NCI-H1930 (cell line): ENCODE measurements around the gene CADM2.

Experiments used
- DNase-seq, 2 experiments: peaks; one replicate each; lab custom pipeline; 2025; lab: John Stamatoyannopoulos, UW

CADM2 gene

DNA sequence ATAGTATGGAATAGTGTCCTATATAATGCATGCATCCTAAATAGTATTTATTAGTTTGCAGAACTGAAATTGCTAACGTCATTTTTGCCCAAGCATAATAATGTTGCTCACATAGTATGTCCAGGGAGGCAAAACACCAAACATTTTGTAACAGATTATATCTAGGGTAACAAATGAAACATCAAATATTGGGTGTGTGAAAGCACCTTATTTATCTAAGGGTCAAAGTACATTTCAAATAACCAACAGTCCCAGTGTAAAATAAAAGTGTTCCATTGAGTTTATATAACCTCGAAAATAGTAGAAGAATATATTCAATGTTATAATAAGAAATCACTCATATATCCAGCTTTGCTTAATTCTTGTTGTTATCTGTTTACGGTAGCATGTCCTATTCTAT lies 363.1 kb downstream of the CADM2 start:
- no peak for DNase-seq

DNA sequence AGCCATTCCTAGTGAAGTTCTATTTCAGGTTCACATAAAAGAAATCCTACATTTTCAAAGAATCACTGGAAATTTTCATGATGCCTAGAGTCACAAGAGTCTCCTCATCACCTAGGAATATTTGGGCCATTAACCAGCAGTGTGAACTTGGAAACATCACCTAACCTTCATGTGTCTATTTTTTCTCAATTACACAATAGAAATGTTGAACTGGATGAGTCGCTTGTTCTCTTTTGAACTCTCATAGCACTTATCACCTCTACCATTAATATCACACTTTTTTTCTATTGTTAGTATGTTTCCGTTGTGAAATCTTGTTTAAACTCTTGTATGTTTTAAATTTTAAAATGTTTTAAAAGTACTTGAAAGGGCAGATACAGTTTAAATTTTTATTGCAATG lies 371.3 kb downstream of the CADM2 start:
- no peak for DNase-seq

DNA sequence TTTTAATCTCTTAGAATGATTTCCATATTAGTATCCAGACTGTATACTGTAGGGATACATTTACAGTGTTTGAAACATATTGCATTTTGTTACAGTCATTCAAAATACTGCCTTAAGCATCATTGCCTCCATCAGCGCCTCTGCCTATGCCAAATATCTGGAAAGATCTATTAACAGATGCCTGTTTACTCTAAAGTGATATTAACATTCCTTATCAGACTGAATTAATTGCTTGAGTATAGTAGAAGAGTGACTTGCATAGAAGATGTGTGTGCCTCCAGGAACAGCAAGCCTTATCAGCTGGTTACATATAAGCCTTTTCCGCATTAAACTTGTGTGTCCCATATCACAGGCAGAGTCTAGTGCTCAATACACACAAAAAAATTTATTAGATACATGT lies 379.1 kb downstream of the CADM2 start:
- no peak for DNase-seq

GRCh38 chr3:85342915-85343314 lies 384.1 kb downstream of the CADM2 start:
- DNase-seq: peak in 1 of 2 experiments; percentile 11

DNA sequence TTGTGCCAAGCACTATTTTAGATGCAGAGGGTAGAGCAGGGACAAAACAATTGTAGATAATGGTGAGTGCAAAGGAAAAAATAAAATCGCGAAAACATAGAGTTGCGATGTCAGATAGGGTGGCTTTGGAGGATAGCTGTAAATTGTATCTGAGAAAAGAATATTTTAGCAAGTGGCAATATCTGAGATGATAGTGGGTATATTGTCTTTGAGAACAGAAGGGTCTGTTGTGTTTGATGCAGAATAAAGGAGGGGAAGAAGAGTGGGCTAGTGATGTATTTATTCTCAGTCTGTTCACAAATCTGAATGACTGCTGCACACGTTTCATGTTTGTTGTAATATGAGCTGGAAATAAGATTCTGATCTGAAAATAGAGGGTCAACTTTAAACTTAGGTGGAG lies 396.8 kb downstream of the CADM2 start:
- DNase-seq: no peak

DNA sequence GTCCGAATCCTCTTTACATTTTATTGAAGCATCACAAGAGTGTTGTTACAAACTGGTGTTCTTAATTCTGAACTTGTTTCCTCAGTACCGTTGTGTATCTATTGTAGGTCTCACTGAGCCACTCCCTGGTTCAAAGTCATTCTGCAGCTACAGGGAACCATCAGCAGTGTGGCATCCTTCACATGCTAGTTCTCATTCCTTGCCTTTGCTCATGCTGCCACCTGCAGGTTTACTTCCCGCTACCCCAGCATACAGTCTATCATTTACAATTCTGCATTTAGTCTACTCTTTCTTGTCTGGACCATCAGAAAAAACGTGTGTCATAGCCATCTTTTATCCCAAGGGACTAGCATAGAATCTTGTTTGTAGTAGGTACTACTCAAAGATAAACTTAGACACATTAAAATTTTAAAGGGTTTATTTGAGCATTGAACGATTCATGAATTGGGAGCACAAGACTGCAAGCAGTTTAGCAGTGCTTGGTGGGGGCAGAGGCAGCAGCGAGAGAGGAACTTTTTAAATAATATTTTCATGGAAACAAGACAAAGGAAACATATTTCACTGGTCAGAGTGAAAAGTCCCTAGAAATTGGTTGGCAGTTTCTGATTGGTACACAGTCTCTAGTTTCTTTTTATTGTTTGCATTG lies 402.1 kb downstream of the CADM2 start:
- peak in 1 of 2 experiments; percentile 12 for DNase-seq

DNA sequence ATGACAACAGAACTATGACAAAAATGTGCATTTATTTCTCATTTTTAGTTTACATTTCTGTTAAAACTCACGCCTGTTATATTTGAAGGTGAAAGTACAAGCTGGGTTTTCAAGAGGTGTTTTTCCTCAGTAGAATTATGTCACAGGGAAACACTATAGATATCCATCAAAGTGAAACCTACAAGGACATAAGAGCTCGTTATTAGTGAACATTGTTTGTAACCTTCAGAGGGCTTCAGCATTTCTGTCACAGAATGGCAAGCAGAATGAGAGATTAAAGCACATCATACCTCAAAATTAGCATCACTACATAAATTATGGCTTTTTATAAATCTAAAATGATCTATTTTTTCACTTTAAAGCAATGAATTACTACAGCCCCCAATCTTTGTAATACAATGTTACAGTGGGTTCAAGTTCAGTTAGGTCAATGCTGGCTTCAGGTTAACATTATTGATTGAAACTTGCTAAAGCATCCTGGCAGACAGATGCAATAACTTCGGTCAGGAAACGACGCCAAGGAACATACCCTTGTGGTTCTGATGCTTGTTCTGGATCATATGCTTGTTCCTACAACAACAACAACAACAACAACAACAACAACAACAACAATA lies 405.6 kb downstream of the CADM2 start:
- DNase-seq: no peak

DNA sequence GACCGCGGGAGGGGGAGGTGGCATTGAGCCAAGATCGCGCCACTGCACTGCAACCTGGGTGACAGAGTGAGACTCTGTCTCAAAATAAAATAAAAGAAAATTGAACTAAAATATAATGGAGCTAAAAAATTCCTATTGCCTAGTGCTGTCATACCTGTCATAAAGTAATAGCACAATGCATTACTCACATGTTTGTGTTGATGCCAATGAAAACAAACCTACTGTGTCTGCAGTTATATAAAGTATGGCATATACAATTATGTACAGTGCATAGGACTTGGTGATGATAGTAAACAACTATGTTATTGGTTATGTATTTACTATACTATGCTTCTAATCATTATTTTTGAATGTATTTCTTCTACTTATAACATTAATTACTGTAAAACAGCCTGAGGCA lies 411.6 kb downstream of the CADM2 start:
- DNase-seq: no peak

DNA sequence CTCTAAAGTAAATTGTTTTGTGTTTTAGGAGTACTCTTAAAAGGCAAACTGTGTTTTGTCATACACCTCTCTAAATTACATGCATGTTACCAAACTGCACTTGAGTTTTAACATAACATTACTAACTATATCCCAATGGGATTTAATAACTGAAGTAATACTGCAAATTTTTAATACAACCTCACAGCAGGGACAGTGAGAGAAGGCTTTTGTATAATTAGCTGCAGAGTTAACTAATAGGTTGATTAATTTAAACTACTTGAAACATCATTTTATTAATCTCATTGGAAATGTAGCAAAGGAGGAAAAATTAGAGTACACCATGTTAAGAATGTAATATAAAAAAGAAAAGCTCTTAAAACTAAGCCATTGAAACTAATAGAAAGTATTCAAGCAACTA lies 417.3 kb downstream of the CADM2 start:
- no peak for DNase-seq

DNA sequence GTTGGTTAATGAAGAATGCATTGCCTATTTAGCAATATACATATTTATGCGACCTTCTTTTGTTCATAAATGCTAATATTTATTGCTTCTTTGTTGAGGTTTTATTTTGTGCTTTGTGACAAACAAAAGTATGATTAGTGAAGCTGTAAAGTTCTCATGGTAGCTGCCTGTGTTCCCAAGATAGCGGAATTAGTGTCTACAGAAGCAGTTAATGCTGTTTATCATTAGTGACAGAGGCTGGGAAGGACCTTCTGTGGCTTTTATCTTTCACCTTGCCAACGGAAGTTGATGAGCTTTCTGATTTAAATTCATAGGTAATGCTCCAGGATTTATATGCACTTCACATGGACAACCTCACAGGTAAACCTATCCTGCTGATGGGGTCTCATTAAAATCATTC lies 418.3 kb downstream of the CADM2 start:
- DNase-seq: no peak

DNA sequence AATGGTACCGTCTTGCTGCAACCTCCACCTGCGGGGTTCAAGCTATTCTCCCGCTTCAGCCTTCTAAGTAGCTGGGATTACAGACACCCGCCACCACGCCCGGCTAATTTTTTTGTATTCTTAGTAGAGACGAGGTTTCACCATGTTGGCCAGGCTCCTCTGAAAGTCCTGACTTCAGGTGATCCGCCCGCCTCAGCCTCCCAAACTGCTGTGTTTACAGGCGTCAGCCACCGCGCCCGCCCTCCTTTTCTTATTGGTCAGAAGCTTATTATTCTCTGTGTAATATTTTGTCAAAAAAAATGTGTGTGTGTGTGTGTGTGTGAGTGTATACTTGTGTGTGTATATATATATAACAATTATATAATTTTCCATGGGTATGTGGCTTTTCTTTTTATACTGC lies 425.6 kb downstream of the CADM2 start:
- DNase-seq: no peak

GRCh38 chr3:85387913-85388505 lies 429.2 kb downstream of the CADM2 start:
- no peak for DNase-seq

GRCh38 chr3:85394424-85394823 lies 435.6 kb downstream of the CADM2 start:
- no peak for DNase-seq

DNA sequence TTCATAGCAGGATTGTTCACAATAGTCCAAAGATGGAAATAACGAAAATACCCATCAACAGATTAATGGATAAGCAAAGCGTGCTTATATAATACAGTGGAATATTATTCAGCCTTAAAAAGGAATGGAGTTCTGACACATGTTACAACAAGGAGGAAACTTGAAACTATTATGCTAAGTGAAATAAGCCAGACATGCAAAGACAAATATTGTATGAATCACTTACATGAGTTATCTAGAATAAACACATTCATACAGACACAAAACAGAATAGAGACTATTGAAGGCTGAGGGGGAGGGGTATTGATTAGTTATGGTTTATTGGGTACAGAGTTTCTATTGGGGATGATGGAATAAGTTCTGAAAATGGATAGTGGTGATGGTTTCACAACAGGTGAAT lies 438.6 kb downstream of the CADM2 start:
- no peak for DNase-seq

GRCh38 chr3:85426121-85426520 lies 467.3 kb downstream of the CADM2 start:
- DNase-seq: no peak

DNA sequence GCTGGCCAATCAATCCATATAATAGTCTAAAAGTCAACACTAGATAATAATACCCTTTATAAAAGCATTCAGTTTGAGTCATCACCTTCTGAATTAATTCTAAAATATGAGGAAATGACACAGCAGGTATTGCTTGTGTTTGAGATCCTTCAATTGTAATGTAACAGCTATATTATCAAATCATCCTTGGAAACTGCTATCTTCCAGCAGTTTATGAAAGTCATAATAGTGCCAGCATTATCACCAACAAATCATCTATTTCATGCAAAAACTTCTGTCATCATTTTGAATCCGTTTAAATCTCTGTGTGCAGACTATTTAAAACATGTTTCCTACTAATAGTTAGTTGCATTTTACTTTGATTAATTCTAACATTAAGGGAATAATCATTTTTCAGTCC lies 468.7 kb downstream of the CADM2 start:
- peak in 1 of 2 experiments; percentile 16 for DNase-seq

DNA sequence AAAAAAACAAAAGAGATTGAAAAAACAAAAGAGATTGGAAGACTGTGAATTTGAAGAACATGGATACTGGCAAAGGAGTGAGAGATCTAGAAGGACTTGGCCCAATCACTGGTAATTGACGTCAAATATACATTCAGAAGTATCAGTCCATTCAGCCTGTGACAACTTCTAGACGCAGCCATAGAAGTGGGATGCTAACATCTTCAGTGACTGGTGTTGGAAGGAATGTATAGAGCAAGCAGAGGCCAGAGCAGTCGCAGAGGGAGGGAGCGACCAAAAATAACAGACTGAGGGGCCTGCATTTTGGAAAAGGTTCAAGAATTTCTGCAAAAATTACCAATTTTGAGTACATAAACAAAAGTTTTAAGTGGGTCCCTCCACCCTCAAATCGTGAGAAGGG lies 473.3 kb downstream of the CADM2 start:
- DNase-seq: no peak

DNA sequence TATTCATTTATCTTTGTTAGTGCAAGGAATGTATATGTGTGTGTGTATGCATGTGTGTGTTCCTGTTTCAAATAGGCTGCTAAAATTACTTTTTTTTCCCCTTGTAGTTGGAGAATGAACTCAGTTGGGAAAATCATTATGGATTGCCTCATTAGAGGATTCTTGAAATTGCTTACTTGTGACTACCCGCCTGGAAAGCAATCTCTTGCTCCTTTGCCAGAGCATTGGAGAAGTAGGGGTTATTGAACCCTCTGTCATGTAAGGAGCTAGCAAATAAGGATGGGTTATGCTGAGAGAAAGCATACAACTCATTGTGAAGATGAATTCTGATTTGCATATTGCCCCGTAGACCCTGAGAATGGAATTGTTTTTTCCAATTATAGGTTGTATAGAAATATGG lies 474.5 kb downstream of the CADM2 start:
- DNase-seq: no peak

DNA sequence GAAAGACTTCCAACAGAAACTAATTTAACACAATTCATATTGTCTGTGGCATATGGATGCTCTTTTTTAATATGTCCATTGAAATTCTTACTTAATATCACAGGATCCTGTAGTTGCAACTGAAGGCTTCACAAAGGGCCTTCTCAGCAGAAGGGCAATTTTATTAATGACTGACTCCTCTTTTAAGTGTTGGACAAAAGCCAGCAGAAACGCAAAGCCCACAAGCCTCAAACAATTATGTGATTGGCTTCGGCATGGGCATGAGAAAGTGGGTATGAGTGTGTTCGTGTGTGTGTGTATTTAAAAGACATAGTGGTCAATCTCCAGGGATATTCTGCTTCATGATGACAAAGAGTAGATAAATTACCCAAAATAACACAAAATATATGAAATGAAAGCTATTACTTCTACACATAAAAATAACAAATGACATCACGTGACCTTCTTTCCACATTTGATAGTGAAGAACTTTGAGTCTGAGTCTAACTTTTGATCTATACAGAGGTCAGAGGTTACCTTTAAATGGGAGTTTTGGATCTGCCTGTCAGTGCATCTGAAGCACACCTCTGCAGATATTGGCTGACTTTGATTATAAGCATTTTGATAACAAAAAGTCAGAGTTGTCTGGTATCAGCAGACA lies 496.9 kb downstream of the CADM2 start:
- DNase-seq: no peak

GRCh38 chr3:85474241-85474640 lies 515.5 kb downstream of the CADM2 start:
- DNase-seq: no peak

- DNase-seq: no peak
Measured at GRCh38 chr3:85475346-85475745, 516.6 kb downstream of the CADM2 start.

DNA sequence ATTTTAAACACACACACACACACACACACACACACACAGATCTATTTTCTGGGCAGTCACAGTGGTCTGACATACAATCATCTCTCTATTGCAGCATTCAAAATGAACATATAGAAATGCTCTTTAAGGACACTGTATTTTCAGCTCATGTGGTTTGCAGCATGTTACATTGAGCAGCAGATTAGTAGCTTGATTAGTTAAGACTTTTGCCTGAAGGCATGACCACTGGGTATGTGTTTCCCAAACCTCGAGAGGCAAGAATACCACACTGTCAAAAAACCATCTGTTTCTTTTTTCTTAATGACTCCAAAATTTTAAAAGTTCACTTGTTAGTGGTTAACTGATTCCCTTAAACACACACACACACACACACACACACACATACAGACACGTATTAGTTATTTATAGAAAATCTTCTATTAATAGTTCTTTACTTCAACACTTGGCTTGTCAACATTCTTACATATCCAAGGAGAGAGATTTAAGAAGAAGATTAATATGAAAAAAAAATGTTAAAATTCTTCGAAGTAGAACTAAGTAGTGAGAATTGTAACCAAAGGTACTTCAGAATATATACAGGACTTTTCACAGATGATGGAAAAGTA lies 518.2 kb downstream of the CADM2 start:
- no peak for DNase-seq
